HCT116 (cell line): Measurements from ENCODE around the gene MEFV.

Experiments
- EZH2 ChIP-seq: fragments of 200-600 bp; sonication (generic); IDR thresholded peaks from 2 replicates; pipeline ENCODE4 v1.6.1; 2017; ENCODE audit warnings: antibody characterized with exemption, mixed run types
- POLR2A ChIP-seq: IDR thresholded peaks from 2 replicates; pipeline ENCODE4 v1.7.0; 2011; ENCODE audit warnings: borderline replicate concordance; ENCODE audit not compliant: insufficient read depth, insufficient read length; ENCODE audit errors: extremely low read depth
- TCF7L2 ChIP-seq: IDR thresholded peaks from 2 replicates; pipeline ENCODE4 v1.7.0; 2011; ENCODE audit warnings: borderline replicate concordance, inconsistent platforms; ENCODE audit not compliant: insufficient read depth, insufficient read length; ENCODE audit errors: extremely low read depth
- ZFX ChIP-seq: fragments of 450-650 bp; IDR thresholded peaks from 2 replicates; pipeline ENCODE4 v1.6.1; 2017
- TF ChIP-seq, protein P1 (sequence below), 3 experiments: fragments of 200-600 bp in 1 of 3; sonication (generic) in 1 of 3; IDR thresholded peaks in 2 of 3; conservative IDR thresholded peaks in 1 of 3; 2 replicates each; pipeline ENCODE4 v1.5.1; 2012 to 2017; ENCODE audit warnings: low read depth in 2 of 3, low read length in 2 of 3, antibody characterized with exemption in 1 of 3, borderline replicate concordance in 1 of 3, control low read depth in 1 of 3, mild to moderate bottlenecking in 1 of 3, mixed read lengths in 1 of 3, mixed run types in 1 of 3, moderate library complexity in 1 of 3; ENCODE audit not compliant: insufficient read depth in 1 of 3
- TF ChIP-seq, protein P2 (sequence below): IDR thresholded peaks from 2 replicates; pipeline ENCODE4 v1.6.1; 2012

DNA sequence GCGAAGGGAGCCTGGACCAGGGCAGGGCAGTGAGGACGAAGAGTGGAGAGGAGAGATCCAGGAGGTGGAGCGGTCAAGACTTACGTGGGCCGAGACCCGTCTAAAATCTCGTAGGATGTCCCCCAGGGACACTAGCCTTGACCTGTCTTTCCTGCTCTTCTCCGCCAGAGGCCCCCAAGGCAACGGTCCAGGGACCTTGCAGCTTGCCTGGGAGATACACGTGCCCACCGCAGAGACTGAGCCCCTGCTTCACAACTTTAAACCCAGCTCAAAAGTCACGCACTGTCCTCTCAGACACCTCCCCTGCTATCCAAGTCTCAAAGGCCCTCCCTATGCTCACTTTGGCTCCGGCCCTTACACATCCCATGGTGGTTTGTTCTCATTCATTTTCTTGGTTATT is 39.4 kb upstream of the MEFV start:
- TF ChIP-seq, protein P1, sequence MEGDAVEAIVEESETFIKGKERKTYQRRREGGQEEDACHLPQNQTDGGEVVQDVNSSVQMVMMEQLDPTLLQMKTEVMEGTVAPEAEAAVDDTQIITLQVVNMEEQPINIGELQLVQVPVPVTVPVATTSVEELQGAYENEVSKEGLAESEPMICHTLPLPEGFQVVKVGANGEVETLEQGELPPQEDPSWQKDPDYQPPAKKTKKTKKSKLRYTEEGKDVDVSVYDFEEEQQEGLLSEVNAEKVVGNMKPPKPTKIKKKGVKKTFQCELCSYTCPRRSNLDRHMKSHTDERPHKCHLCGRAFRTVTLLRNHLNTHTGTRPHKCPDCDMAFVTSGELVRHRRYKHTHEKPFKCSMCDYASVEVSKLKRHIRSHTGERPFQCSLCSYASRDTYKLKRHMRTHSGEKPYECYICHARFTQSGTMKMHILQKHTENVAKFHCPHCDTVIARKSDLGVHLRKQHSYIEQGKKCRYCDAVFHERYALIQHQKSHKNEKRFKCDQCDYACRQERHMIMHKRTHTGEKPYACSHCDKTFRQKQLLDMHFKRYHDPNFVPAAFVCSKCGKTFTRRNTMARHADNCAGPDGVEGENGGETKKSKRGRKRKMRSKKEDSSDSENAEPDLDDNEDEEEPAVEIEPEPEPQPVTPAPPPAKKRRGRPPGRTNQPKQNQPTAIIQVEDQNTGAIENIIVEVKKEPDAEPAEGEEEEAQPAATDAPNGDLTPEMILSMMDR (IDR thresholded peaks at IDR 0.05 in 2 of 3, conservative IDR thresholded peaks at IDR 0.05 in 1 of 3; ENCODE audit: borderline replicate concordance in 1 of 3, insufficient read depth in 1 of 3, low read depth in 2 of 3, low read length in 2 of 3): no peak
- TF ChIP-seq EZH2: no peak
- TF ChIP-seq, protein P2, sequence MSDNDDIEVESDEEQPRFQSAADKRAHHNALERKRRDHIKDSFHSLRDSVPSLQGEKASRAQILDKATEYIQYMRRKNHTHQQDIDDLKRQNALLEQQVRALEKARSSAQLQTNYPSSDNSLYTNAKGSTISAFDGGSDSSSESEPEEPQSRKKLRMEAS: no peak
- no peak for TF ChIP-seq POLR2A
- TF ChIP-seq ZFX: no peak
- no peak for TF ChIP-seq TCF7L2
